Activated naive CD4-positive, alpha-beta T cell treated with Interleukin-2 at 50 U/mL for 16 hours (primary cell): ENCODE results near the gene ZMYM2.

Experiments
- DNase-seq: peaks from one replicate; pipeline ENCODE4 v3.0.0-alpha.2; 2020

ZMYM2 gene

GRCh38 chr13:20049558-20050473 is 91.3 kb downstream of the ZMYM2 start:
- DNase-seq = no peak

DNA sequence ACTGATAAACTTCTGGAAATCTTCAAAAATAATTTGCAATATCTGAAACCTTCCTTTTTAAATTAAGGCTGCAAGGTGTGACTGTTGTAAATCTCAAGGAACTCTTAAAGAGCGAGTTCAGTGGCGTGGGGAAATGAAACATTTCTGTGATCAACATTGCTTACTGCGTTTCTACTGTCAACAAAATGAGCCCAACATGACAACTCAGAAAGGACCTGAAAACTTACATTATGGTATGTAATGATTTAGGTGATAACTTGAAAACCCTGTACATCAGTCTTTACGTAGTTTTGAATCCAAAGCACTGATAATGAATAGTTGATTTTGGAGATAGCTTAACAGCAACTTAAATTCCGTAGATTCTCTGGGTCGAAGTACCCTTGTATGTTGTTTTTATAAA is 92.8 kb downstream of the ZMYM2 start:
- DNase-seq = no peak

GRCh38 chr13:20053016-20053415 is 94.5 kb downstream of the ZMYM2 start:
- no peak for DNase-seq

DNA sequence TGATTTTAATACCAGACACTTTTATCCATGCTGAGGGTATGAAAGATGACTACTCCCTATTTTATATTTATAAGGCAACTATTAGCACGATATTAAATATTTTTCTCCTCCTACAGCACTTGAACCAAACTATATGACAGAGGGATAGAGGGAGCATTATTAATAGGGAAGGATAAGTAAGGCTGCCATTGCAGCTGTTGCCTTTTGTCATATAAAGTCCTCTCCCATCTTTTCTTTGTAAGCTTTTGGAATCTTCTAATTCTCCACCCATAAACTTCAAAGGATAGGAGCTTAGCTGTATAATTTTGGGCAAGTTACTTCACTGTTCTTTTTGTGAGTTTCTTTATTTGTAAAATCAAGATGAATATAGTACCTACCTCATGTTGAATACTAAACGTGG is 95.4 kb downstream of the ZMYM2 start:
- no peak for DNase-seq

DNA sequence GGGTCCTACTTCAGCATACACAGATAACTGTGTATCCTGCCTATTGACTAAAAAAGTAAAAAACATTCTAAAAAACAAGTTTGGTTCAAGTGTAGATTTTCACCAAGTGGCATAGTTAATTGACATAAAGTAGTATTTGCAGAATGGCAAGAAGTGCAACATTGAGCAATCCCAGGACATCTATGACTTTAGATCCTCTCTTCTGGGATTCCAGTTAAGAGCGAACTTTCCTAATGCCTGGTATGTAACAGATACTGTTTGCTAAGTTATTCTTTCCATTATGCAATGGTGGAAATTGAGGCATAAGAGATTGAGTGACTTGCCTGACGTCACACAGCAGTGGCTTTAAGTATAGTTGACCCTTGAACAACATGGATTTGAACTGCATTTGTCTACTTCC is 96.1 kb downstream of the ZMYM2 start:
- DNase-seq = no peak

DNA sequence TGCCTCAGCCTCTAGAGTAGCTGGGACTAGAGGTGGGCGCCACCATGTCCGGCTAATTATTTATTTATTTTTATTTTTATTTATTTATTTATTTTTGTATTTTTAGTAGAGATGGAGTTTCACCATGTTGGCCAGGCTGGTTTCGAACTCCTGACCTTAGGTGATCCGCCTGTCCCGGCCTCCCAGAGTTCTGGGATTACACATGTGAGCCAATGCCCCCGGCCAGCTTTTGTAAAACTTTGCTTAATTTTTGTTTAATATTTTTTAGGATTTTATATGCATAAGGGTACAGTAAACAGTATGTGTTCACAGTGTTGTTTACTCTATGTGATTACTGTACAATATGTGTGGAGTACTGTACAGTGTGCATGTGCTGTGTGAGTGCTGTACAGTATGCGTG is 98.7 kb downstream of the ZMYM2 start:
- no peak for DNase-seq

- no peak for DNase-seq
Measured at GRCh38 chr13:20057963-20058362, 99.4 kb downstream of the ZMYM2 start.

GRCh38 chr13:20058476-20058875 is 99.9 kb downstream of the ZMYM2 start:
- DNase-seq = no peak

- no peak for DNase-seq
Measured at GRCh38 chr13:20064128-20064527, 105.6 kb downstream of the ZMYM2 start.

- DNase-seq = no peak
Measured at GRCh38 chr13:20065516-20065915, 107.0 kb downstream of the ZMYM2 start.

GRCh38 chr13:20069956-20070355 is 111.4 kb downstream of the ZMYM2 start:
- DNase-seq = no peak

- no peak for DNase-seq
Measured at GRCh38 chr13:20073775-20074174, 115.2 kb downstream of the ZMYM2 start.

DNA sequence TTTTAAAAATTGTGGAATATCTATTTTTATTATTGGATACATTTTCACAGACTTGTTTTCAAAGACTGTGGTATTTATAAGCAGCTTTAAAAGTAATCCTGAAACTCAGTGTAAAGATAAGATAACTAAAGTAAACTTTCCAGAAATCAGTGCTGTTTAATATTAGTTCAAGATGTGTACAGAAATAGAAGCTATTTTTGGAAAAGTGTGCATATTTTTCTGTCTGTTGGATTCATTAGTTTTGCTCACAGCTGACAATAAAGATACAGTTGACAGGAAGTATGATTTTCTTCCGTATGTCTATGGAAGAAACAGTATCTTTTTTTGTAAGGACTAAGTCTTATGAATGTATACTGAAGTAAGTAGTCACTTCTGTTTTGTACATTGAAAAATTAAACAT is 116.4 kb downstream of the ZMYM2 start:
- DNase-seq = no peak

GRCh38 chr13:20077086-20077485 is 118.6 kb downstream of the ZMYM2 start:
- DNase-seq = no peak

DNA sequence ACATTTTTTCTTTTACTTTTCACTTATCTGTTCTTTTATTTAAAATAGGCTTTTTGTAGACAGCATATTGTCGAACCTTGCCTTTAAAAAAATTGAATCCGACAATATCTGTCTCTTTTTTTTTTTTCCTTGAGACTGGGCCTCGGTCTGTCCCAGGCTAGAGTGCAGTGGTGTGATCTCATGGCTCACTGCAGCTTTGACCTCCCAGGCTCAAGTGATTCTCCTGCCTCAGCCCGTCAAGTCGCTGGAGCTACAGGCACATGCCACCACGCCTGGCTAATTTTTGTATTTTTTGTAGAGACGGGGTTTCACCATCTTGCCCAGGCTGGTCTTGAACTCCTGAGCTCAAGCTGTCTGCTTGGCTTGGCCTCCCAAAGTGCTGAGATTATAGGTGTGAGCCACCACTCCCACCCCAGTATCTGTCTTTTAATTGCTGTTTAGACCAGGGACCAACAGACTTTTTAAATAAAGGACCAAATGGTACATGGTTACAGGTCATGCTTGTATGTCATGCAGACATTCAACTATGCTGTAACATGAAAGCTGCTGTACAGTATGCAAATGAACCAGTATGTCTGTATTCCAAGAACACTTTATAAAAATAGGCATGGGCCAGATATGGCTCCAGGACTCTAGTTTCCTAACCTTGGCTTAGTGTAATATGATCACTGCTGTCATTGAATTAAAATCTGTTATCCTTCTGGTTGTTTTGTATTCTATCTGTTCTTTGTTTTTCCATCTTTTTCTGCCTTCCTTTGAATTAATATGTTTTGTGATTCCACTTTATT is 122.0 kb downstream of the ZMYM2 start:
- no peak for DNase-seq

- DNase-seq = no peak
Measured at GRCh38 chr13:20090349-20090748, 131.8 kb downstream of the ZMYM2 start.

- no peak for DNase-seq
Measured at GRCh38 chr13:20093951-20094350, 135.4 kb downstream of the ZMYM2 start.

GRCh38 chr13:20099319-20099718 is 140.8 kb downstream of the ZMYM2 start:
- no peak for DNase-seq

DNA sequence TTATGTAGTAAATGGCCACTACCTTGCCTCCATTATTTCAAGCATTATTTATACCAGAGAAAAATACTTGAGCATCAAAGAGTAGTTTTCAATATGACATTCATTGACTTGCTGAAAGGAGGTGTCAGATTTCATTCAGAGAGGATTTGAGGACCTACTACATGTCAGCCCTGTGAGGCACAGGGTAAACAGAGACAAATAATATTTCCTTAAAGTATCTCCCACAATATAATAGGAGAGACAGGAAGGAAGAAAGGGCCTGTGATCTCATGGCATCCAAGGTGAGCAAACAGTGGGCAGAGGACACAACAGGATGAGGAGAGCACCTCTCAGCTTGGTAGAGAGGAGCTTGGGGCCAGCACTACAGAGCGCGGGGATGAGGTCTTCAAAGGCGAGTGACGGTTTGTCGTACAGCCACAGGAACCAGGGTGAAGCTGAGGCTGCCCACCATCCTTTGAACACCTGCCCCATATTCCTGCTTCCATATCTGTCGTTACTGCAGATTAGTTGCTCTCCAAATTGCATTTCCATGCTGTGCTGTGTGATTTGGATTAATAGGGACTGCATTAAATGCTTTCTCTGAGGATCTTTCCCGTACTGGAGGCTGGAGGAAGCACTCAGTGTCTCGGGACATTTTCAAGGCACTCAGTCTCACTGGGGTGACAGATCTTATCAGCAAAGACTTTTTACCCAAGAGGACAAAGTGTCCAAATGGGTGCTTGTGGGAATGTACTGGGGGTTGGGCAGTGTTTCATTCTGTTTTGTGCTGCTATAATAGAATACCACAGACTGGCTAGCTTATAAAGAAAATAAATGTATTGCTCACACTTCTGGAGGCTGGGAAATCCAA is 143.2 kb downstream of the ZMYM2 start:
- DNase-seq = no peak

DNA sequence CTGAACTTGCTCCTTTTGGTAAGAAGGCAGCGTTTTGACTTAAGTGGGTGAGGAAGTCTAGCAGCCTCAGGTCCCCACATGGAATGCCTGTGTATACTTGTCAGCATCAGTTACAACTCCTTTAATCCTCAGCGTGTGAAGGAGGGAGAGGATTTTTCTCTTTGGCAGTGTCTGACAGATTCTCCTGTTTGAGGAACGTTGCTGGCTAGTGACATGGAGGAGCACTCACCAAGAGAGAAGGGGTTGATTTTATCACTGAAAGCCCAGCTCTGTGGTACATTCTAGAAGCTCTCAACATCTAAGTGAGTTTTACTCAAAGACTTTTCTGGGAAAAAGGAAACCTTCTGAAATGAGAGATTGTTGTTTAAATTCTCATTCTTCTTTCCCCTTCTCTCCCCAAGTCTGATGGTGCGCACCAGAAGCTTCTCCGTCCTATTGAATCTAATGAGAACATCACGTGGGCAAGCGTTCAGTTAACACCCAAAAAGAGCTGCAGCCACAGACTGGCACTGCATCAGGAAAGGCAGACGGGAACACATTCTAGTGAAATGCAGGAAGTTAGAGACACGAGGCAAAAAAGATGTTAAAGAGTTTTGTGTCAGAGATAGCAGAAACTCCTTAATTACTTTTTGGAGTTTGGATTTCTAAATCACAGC is 144.1 kb downstream of the ZMYM2 start:
- no peak for DNase-seq

GRCh38 chr13:20105161-20105689 is 146.7 kb downstream of the ZMYM2 start:
- no peak for DNase-seq

DNA sequence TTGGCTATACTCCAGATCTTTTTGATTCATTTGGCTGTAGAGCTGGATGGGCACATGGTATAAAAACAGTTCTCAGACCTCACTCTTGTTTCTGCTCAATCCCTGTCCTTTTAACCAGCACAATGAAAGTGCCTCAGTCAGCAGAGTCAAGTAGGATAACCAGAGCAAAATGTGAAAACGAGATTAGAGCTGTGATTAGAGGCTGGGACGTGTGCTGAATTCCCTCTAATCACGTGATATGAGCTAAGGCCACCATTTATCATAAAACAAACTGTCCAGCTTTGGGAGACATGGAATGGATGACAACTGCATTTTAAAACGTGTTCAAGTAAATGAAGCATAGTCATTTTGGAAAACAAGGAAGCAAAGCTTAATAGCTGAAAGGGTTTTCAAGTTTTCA is 148.2 kb downstream of the ZMYM2 start:
- no peak for DNase-seq
